GM23248 (cell line): Measurements from ENCODE around the gene IL24.

Experiments
- EZH2 ChIP-seq: fragments of 200-600 bp; sonication (generic); IDR thresholded peaks from 2 replicates; pipeline ENCODE4 v1.6.1; 2018; ENCODE audit warnings: antibody characterized with exemption, mild to moderate bottlenecking; ENCODE audit not compliant: insufficient read depth, poor library complexity, severe bottlenecking
- EZH2phosphoT487 ChIP-seq: fragments of 200-600 bp; sonication (generic); IDR thresholded peaks from 2 replicates; pipeline ENCODE4 v1.6.1; 2018; ENCODE audit warnings: antibody characterized with exemption, moderate library complexity, mild to moderate bottlenecking, low read depth; ENCODE audit not compliant: insufficient read depth

DNA sequence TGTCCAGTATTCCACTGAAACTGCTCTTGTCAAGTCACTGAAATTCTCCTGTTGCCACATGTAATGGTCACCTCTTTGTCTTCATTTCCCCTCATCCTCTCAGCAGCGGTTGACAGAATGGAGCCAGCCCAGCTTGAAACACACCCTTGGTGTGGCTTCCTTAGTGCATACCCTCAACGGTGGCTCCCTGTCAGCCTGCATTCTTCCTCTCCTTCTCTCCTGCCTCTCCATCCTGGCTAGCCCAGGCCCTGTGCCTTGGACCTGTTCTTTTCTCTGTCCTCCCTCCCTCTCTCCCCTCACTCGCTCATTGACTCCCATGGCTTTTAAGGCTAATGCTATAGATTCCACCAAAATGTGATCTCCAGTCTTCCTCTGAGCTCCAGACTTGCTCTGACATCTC, 20.8 kb downstream of the IL24 start:
- TF ChIP-seq EZH2, result no peak
- no peak for TF ChIP-seq EZH2phosphoT487
